PC-9 (cell line): Measurements from ENCODE around the gene CEP112. TPM values are rescaled to one million over a fixed set of nuclear protein-coding genes. Genes with fewer than 3 reads are reported as not detected.

ENCODE experiments used
- BruUV-seq: library from RNA; stranded (reverse); fragments of 400-500 nt; replicated peaks from 2 replicates; lab custom pipeline; 2021; lab: Mats Ljungman, UMichigan
- CTCF ChIA-PET: fragments of 300-600 bp; sonication (Branson Sonifier 250); formaldehyde crosslinking; loops from one replicate; lab custom pipeline; 2022; ENCODE audit warnings: antibody characterized with exemption; lab: Charles Lee
- POLR2A ChIA-PET: fragments of 300-600 bp; sonication (Branson Sonifier 250); formaldehyde crosslinking; loops from one replicate; lab custom pipeline; 2022; ENCODE audit warnings: antibody characterized with exemption; ENCODE audit not compliant: unreplicated experiment; lab: Charles Lee
- DNase-seq, 2 experiments: peaks; one replicate each; pipeline versions ENCODE4 v3.0.0 to v3.0.0-alpha.2; 2015 to 2022; ENCODE audit warnings: mixed read lengths in 1 of 2
- H2AFZ ChIP-seq: fragments of 200-600 bp; sonication (generic); 2 replicates; pipeline ENCODE4 v1.8.1; 2017; ENCODE audit warnings: antibody characterized with exemption
- H3F3A ChIP-seq: fragments of 200-600 bp; sonication (generic); 2 replicates; pipeline ENCODE4 v1.8.1; 2017; ENCODE audit warnings: antibody characterized with exemption, mild to moderate bottlenecking, low read depth; ENCODE audit not compliant: insufficient read depth
- H3K27ac ChIP-seq: fragments of 200-600 bp; sonication (generic); 2 replicates; pipeline ENCODE4 v1.6.1; 2016; ENCODE audit warnings: mixed run types
- H3K27me3 ChIP-seq: fragments of 200-600 bp; sonication (generic); 2 replicates; pipeline ENCODE4 v1.6.1; 2016; ENCODE audit warnings: low read depth, mixed run types; ENCODE audit not compliant: insufficient read depth
- H3K36me3 ChIP-seq: fragments of 200-600 bp; sonication (generic); 2 replicates; pipeline ENCODE4 v1.6.1; 2016; ENCODE audit warnings: low read depth, mixed run types
- H3K4me1 ChIP-seq: fragments of 200-600 bp; sonication (generic); replicated peaks from 2 replicates; pipeline ENCODE4 v1.6.1; 2016; ENCODE audit warnings: mixed run types; ENCODE audit not compliant: insufficient read depth
- H3K4me2 ChIP-seq: fragments of 200-600 bp; sonication (generic); 2 replicates; pipeline ENCODE4 v1.6.1; 2017; ENCODE audit warnings: mixed run types
- H3K4me3 ChIP-seq: fragments of 200-600 bp; sonication (generic); 2 replicates; pipeline ENCODE4 v1.6.1; 2016; ENCODE audit warnings: mixed run types
- H3K79me2 ChIP-seq: fragments of 200-600 bp; sonication (generic); 2 replicates; pipeline ENCODE4 v1.6.1; 2017; ENCODE audit warnings: low read depth, mixed run types
- H3K9me2 ChIP-seq: fragments of 200-600 bp; sonication (generic); 2 replicates; pipeline ENCODE4 v1.8.1; 2017; ENCODE audit warnings: mild to moderate bottlenecking; ENCODE audit not compliant: insufficient read depth
- H3K9me3 ChIP-seq: fragments of 200-600 bp; sonication (generic); 2 replicates; pipeline ENCODE4 v1.8.1; 2016; ENCODE audit warnings: low read depth; ENCODE audit not compliant: insufficient read depth
- H4K20me1 ChIP-seq: fragments of 200-600 bp; sonication (generic); 2 replicates; pipeline ENCODE4 v1.8.1; 2017; ENCODE audit not compliant: insufficient read depth
- CTCF ChIP-seq: fragments of 200-600 bp; sonication (generic); conservative IDR thresholded peaks from 2 replicates; pipeline ENCODE4 v1.6.1; 2017; ENCODE audit warnings: mixed run types, antibody characterized with exemption, mild to moderate bottlenecking, moderate library complexity
- EZH2 ChIP-seq: fragments of 200-600 bp; sonication (generic); IDR thresholded peaks from 2 replicates; pipeline ENCODE4 v1.8.0; 2017; ENCODE audit warnings: antibody characterized with exemption, low read depth
- intact Hi-C: fragments of 100-400 bp; cut with micrococcal nuclease; formaldehyde crosslinking; loops from one replicate; pipeline ENCODE4 v1.10.0; 2022; ENCODE audit not compliant: unreplicated experiment
- total RNA-seq: library from RNA; stranded (reverse); gene quantifications from 2 replicates; pipeline ENCODE4 v1.2.3, GENCODE V29; 2021

CEP112 gene
- total RNA-seq, 1 experiment from 2014 or later, result 4.3 TPM

- H4K20me1 ChIP-seq, result no peaks in the 10 kb centered on the region
- H3K4me2 ChIP-seq, result no peak overlapping the region
- POLR2A ChIA-PET, result no interaction called here
- no peaks in the 10 kb centered on the region; the same call in 1 of the 2 replicates for H3K9me3 ChIP-seq
- H3K27me3 ChIP-seq, result no peaks in the 10 kb centered on the region
- DNase-seq, result no peak
- BruUV-seq, result no TSS peak
- no peaks in the 10 kb centered on the region for H3K9me2 ChIP-seq
- no peak overlapping the region for H3K27ac ChIP-seq
- H3K36me3 ChIP-seq, result no peaks in the 10 kb centered on the region
- no peaks in the 10 kb centered on the region for H3K4me1 ChIP-seq
- intact Hi-C loops, result no loop called here
- H3K4me3 ChIP-seq, result no peak overlapping the region
- H2AFZ ChIP-seq, result no peak overlapping the region
- H3K79me2 ChIP-seq, result no peaks in the 10 kb centered on the region
- no peak for TF ChIP-seq EZH2
- TF ChIP-seq CTCF, result no peak
- no peaks in the 10 kb centered on the region for H3F3A ChIP-seq
- CTCF ChIA-PET, result no interaction called here
These were observed 8.4 kb downstream of the CEP112 start for GRCh38 chr17:66183529-66183928.

GRCh38 chr17:66178642-66179041, 13.3 kb downstream of the CEP112 start:
- Histone ChIP-seq H3K4me2 (no peak overlapping the region), H4K20me1 (no peaks in the 10 kb centered on the region), H3K27me3 (no peaks in the 10 kb centered on the region), H3K9me3 (no peaks in the 10 kb centered on the region; the same call in 1 of the 2 replicates), H3K36me3 (no peaks in the 10 kb centered on the region), H2AFZ (no peak overlapping the region), H3K4me3 (no peak overlapping the region), H3F3A (no peaks in the 10 kb centered on the region), H3K27ac (no peak overlapping the region), H3K9me2 (no peaks in the 10 kb centered on the region), H3K79me2 (no peaks in the 10 kb centered on the region), H3K4me1 (no peaks in the 10 kb centered on the region)
- DNase-seq, result no peak
- TF ChIP-seq CTCF, result no peak
- TF ChIP-seq EZH2, result no peak
- intact Hi-C loops, result no loop called here
- ChIA-PET POLR2A (no interaction called here), CTCF (no interaction called here)
- no TSS peak for BruUV-seq

DNA sequence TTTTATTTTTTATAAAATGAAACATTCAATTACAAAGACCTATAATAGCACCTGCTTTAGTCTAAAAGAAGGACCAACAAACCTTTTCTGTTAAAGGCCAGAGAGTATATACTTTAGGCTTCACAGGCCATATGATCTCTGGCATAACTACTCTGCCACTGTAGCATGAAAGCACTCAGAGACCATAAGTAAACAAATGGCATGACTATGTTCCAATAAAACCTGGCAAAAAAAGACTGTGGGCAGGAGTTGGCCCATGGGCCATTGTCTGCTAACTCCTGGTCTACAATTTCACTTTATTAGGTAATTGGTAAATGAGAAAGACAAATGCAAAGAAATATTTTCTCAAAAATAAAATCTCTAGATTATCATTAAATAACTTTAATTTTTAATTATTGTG, 14.9 kb downstream of the CEP112 start:
- intact Hi-C loops, result no loop called here
- ChIA-PET POLR2A (no interaction called here), CTCF (interaction anchor here (0.6 kb wide), 1 partner anchor 123 kb away, joined by 3 read pairs; no protein-coding TSS in a partner anchor)
- Histone ChIP-seq H3K9me3 (no peaks in the 10 kb centered on the region; the same call in 1 of the 2 replicates), H4K20me1 (no peaks in the 10 kb centered on the region), H3K4me2 (no peak overlapping the region), H3K27me3 (no peaks in the 10 kb centered on the region), H3K9me2 (no peaks in the 10 kb centered on the region), H2AFZ (no peak overlapping the region), H3K79me2 (no peaks in the 10 kb centered on the region), H3F3A (no peaks in the 10 kb centered on the region), H3K4me3 (no peak overlapping the region), H3K4me1 (no peaks in the 10 kb centered on the region), H3K36me3 (no peaks in the 10 kb centered on the region), H3K27ac (no peak overlapping the region)
- DNase-seq, result no peak
- TF ChIP-seq CTCF (no peak), EZH2 (no peak)
- no TSS peak for BruUV-seq
